NT2/D1 (cell line): ENCODE results near the gene KCNH2.

Source experiments
- YY1 ChIP-seq: IDR thresholded peaks from 2 replicates; pipeline ENCODE4 v1.6.1; 2011; ENCODE audit not compliant: insufficient read length, insufficient read depth
- ZNF274 ChIP-seq: IDR thresholded peaks from 2 replicates; pipeline ENCODE4 v1.6.1; 2011; ENCODE audit warnings: mild to moderate bottlenecking, low read depth, low read length

GRCh38 chr7:150975536-150976319 lies 2.4 kb downstream of the KCNH2 start:
- no peak for TF ChIP-seq YY1
- no peak for TF ChIP-seq ZNF274
